ENCODE data around the gene PRKCA.

- no peak for TF ChIP-seq POLR2A (IDR thresholded peaks at IDR 0.05)
- no peak for TF ChIP-seq CTCF (IDR thresholded peaks at IDR 0.05)
These were observed 476.8 kb downstream of the PRKCA start for GRCh38 chr17:66779237-66779606.
